Thoracic aorta (tissue), 2 donors: ENCODE results near the gene SFI1. TPM values are rescaled to one million over a fixed set of nuclear protein-coding genes. Genes with fewer than 3 reads are reported as not detected.
"Not testable (repeated sequence)": the region's sequence is repeated elsewhere in the genome, so short reads cannot be mapped to it uniquely, and the experiment has no call there.

ENCODE experiments used
- ATAC-seq: fragments of 150-250 bp; one replicate; pipeline ENCODE4 v1.8.0; 2017; ENCODE audit warnings: low read depth; ENCODE audit not compliant: insufficient number of reproducible peaks, low FRiP score
- DNase-seq: peaks from one replicate; pipeline ENCODE4 v3.0.0-alpha.2; 2020; ENCODE audit warnings: low spot score
- H3K27ac ChIP-seq, 2 donors: fragments of 200-600 bp; sonication (generic); 1 replicate in 1 of 2; 2 replicates in 1 of 2; pipeline ENCODE4 v1.5.1; 2016; ENCODE audit warnings: mild to moderate bottlenecking in 2 of 2, moderate library complexity in 2 of 2
- H3K27me3 ChIP-seq: fragments of 200-600 bp; sonication (generic); replicated peaks from 2 replicates; pipeline ENCODE4 v1.6.0; 2016; ENCODE audit warnings: mild to moderate bottlenecking; ENCODE audit not compliant: insufficient read depth
- H3K36me3 ChIP-seq: fragments of 200-600 bp; sonication (generic); one replicate; pipeline ENCODE4 v1.5.1; 2016
- H3K4me1 ChIP-seq, 2 donors: fragments of 200-600 bp; sonication (generic); 1 replicate in 1 of 2; 2 replicates in 1 of 2; pipeline versions ENCODE4 v1.5.1 to v1.6.0; 2016; ENCODE audit warnings: low read depth in 2 of 2, mild to moderate bottlenecking in 1 of 2; ENCODE audit not compliant: control insufficient read depth in 1 of 2
- H3K4me3 ChIP-seq: fragments of 200-600 bp; sonication (generic); 2 replicates; pipeline ENCODE4 v1.5.1; 2016; ENCODE audit warnings: mild to moderate bottlenecking
- H3K9me3 ChIP-seq: fragments of 200-600 bp; sonication (generic); 2 replicates; pipeline ENCODE4 v1.5.1; 2016
- total RNA-seq, 2 donors: library from RNA; depleted of rRNA; stranded (reverse); fragments of >200 nt; gene quantifications; one replicate each; pipeline versions ENCODE4 v1.1.0 to v1.2.3, GENCODE V29; 2016
- TF ChIP-seq, protein P1 (sequence below): fragments of 200-600 bp; sonication (generic); IDR thresholded peaks from one replicate; pipeline ENCODE4 v1.5.1; 2019; ENCODE audit warnings: antibody characterized with exemption

SFI1 gene
- total RNA-seq, 2 donors from 2014 or later, result 25.0 to 59.9 TPM

DNA sequence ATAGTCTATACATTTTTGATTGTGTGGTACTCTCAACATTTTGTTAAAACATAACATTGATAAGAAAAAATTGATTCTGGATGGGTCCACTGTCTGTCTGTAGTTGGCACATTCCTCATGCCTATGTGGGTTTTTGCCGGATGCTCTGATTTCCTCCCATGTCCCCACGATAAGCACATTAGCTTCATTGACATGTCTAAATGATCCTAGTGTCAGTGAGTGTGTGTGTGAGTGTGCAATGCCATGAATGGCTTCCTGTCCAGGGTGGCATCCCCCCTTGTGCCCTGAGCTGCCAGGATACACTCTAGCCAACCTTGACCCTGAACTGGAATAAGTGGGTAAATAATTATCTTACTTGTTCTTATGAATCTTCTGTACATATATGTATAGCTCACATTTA, 5.4 kb downstream of the SFI1 start:
- Histone ChIP-seq H3K36me3 (no peaks in the 10 kb centered on the region), H3K27me3 (no peaks in the 10 kb centered on the region), H3K9me3 (no peaks in the 10 kb centered on the region), H3K27ac (no peak overlapping the region), H3K4me1 (peaks cover 0 to 7% of the 10 kb centered on the region in 2 donors), H3K4me3 (no peak overlapping the region)
- TF ChIP-seq, protein P1, sequence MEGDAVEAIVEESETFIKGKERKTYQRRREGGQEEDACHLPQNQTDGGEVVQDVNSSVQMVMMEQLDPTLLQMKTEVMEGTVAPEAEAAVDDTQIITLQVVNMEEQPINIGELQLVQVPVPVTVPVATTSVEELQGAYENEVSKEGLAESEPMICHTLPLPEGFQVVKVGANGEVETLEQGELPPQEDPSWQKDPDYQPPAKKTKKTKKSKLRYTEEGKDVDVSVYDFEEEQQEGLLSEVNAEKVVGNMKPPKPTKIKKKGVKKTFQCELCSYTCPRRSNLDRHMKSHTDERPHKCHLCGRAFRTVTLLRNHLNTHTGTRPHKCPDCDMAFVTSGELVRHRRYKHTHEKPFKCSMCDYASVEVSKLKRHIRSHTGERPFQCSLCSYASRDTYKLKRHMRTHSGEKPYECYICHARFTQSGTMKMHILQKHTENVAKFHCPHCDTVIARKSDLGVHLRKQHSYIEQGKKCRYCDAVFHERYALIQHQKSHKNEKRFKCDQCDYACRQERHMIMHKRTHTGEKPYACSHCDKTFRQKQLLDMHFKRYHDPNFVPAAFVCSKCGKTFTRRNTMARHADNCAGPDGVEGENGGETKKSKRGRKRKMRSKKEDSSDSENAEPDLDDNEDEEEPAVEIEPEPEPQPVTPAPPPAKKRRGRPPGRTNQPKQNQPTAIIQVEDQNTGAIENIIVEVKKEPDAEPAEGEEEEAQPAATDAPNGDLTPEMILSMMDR, result no peak
- ATAC-seq (no peak), DNase-seq (no peak)

DNA sequence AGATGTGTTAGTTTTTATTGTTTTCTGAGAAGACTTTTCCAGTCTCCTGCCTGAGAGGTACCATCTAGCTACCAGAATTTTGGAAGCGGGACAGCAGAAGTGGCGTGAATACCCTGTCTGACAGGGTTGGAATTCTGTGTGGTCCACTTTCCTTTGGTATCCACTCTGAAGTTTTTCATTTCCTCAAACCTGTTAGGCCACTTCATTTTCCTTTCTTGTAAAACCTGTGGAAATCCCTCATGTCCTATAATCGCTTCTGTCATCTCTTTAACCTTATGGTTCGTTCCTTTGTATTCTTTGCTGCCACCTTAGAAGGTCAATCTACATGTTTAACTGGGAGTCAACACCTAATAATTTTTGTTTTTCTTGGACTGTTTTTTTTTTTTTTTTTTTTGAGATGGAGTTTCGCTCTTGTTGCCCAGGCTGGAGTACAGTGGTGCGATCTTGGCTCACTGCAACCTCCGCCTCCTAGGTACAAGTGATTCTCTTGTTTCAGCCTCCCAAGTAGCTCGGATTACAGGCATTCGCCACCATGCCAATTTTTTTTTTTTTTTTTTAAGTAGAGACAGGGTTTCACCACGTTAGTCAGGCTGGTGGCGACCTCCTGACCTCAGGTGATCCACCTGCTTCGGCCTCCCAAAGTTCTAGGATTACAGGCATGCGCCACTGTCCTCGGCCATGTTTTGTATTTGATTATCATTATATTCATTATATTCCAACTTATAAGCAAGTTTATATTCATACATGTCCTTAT, 7.1 kb downstream of the SFI1 start:
- Histone ChIP-seq H3K4me3 (no peak overlapping the region), H3K36me3 (no peaks in the 10 kb centered on the region), H3K4me1 (no peaks in the 10 kb centered on the region), H3K9me3 (no peaks in the 10 kb centered on the region), H3K27me3 (no peaks in the 10 kb centered on the region), H3K27ac (no peak overlapping the region)
- no peak for ATAC-seq
- TF ChIP-seq, protein P1, result no peak
- DNase-seq, result no peak

DNA sequence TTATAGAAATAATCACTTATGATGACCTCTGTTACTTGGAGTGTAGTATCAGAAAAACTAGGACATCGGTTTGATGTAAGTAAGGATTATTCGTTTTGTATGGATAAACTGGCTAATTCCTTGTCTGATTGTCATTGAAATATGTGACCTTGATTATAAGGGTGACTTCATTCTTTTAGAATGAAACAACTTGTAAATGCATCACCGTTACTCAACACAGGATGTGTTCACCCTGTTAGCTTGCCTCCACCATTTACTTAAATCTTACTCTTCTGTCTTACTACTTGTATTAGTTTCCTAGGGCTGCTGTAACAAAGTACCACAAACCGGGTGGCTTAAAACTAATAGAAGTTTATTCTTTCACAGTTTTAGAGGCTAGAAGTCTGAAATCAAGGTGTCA, 7.9 kb downstream of the SFI1 start:
- no peaks in the 10 kb centered on the region for H3K9me3 ChIP-seq
- no peaks in the 10 kb centered on the region for H3K36me3 ChIP-seq
- H3K27ac ChIP-seq, result no peak overlapping the region
- no peaks in the 10 kb centered on the region for H3K4me1 ChIP-seq
- ATAC-seq (no peak), DNase-seq (no peak)
- H3K4me3 ChIP-seq, result no peak overlapping the region
- no peaks in the 10 kb centered on the region for H3K27me3 ChIP-seq
- TF ChIP-seq, protein P1, result no peak

DNA sequence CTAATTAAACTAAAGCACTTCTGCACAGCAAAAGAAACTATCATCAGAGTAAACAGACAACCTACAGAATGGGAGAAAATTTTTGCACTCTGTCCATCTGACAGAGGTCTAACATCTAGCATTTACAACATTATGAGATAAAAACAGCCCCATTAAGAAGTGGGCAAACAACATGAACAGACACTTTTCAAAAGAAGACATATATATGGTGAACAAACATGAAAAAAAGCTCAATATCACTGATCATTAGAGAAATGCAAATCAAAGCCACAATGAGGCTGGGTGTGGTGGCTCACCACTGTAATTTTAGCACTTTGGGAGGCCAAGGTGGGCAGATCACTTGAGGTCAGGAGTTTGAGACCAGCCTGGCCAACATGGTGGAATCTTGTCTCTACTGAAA, 11.2 kb downstream of the SFI1 start:
- not testable (repeated sequence) for H3K4me3 ChIP-seq, H3K27me3 ChIP-seq, H3K9me3 ChIP-seq, ATAC-seq, H3K36me3 ChIP-seq, H3K27ac ChIP-seq, DNase-seq, H3K4me1 ChIP-seq

DNA sequence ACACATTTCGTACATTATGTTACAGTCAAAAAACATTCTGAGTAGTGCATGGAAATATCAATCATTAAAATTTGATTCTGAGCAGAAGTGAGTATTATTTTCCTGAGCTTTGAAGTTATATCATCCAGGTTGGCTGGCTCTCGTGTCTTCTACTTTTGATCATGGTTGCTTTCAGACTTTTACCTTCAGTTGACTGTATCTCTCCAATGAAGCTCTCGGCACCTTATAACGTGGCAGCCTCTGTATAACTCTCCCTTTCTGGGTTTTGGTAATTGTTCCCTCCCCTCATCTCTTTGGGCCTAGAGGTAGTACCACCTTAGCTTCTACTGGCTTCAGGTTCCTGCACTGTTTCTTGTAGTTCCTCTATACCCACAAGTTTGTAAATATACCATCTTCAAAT, 12.2 kb downstream of the SFI1 start:
- Histone ChIP-seq H3K4me1 (no peaks in the 10 kb centered on the region), H3K36me3 (no peaks in the 10 kb centered on the region), H3K27me3 (no peaks in the 10 kb centered on the region), H3K27ac (no peak overlapping the region), H3K9me3 (no peaks in the 10 kb centered on the region), H3K4me3 (no peak overlapping the region)
- TF ChIP-seq, protein P1, result no peak
- ATAC-seq, result no peak
- DNase-seq, result no peak
